Cardiac fibroblast (primary cell): ENCODE results near the gene APMAP.
A peak's percentile ranks its signal among the peaks of the same experiment; 100 is the strongest.

Experiments
- DNase-seq, 2 donors: peaks; one replicate each; pipeline versions ENCODE4 v3.0.0 to v3.0.0-alpha.2; 2010; ENCODE audit warnings: low read depth in 2 of 2
- H3K4me3 ChIP-seq, 2 donors: replicated peaks in 1 of 2; 1 replicate in 1 of 2; 2 replicates in 1 of 2; pipeline ENCODE4 v1.5.1; 2011; ENCODE audit warnings: low read depth in 2 of 2, low read length in 2 of 2, mild to moderate bottlenecking in 2 of 2, moderate library complexity in 1 of 2
- TF ChIP-seq, protein P1 (sequence below): IDR thresholded peaks from one replicate; pipeline ENCODE4 v1.5.1; 2011; ENCODE audit warnings: low read depth, mild to moderate bottlenecking, low read length, inconsistent platforms

Gene APMAP

GRCh38 chr20:25032478-25033264 is 40.1 kb upstream of the APMAP start:
- DNase-seq, result peak in 1 of 2 donors; percentile 81
- TF ChIP-seq, protein P1, sequence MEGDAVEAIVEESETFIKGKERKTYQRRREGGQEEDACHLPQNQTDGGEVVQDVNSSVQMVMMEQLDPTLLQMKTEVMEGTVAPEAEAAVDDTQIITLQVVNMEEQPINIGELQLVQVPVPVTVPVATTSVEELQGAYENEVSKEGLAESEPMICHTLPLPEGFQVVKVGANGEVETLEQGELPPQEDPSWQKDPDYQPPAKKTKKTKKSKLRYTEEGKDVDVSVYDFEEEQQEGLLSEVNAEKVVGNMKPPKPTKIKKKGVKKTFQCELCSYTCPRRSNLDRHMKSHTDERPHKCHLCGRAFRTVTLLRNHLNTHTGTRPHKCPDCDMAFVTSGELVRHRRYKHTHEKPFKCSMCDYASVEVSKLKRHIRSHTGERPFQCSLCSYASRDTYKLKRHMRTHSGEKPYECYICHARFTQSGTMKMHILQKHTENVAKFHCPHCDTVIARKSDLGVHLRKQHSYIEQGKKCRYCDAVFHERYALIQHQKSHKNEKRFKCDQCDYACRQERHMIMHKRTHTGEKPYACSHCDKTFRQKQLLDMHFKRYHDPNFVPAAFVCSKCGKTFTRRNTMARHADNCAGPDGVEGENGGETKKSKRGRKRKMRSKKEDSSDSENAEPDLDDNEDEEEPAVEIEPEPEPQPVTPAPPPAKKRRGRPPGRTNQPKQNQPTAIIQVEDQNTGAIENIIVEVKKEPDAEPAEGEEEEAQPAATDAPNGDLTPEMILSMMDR, result no peak
- H3K4me3 ChIP-seq, result no peak overlapping the region

DNA sequence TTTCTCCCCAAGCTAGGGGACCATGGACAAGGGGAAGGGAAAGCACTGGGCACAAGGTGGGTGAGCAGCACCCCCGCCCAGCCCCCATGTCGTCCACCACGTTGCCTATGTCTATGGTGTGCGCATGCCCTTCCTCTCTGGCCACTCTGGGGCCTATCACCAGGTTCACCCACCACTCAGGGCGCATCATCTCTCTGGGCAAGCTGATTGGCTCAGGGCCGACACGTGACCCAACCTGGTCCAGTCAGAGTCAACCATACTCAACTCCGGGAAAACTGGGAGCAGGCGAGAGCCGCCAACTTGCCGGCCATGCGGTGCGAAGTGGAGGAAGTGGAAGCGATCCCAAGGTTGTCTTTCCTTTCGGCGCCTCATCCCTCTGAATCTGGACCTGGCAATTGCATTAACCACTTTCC is 39.5 kb upstream of the APMAP start:
- no peak overlapping the region for H3K4me3 ChIP-seq
- no peak for DNase-seq
- TF ChIP-seq, protein P1, result no peak

DNA sequence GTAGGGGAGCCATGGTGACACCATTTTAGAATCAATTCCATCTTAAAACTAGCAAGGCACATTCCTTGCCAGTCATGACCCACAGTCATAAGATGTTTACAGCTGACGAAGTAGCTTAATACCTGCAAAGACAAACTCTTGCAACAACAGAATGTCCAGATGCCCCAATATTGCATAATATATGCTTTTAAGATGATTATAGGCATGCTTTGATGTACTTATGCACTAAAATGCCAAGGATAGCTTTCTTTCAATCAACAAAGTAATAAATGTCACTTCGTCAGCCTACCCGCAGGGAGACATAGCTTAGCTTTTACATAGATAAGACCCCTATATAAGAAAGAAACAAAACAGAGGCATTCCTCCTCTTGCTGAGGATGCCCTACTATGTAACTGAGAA is 38.7 kb upstream of the APMAP start:
- no peak overlapping the region for H3K4me3 ChIP-seq
- TF ChIP-seq, protein P1, result no peak
- no peak for DNase-seq

GRCh38 chr20:25030649-25031207 is 38.2 kb upstream of the APMAP start:
- H3K4me3 ChIP-seq, result no peak overlapping the region
- no peak for DNase-seq
- TF ChIP-seq, protein P1, result no peak

- no peak for DNase-seq
- no peak overlapping the region for H3K4me3 ChIP-seq
- TF ChIP-seq, protein P1, result no peak
Measured at GRCh38 chr20:25030007-25030648, 37.6 kb upstream of the APMAP start.

DNA sequence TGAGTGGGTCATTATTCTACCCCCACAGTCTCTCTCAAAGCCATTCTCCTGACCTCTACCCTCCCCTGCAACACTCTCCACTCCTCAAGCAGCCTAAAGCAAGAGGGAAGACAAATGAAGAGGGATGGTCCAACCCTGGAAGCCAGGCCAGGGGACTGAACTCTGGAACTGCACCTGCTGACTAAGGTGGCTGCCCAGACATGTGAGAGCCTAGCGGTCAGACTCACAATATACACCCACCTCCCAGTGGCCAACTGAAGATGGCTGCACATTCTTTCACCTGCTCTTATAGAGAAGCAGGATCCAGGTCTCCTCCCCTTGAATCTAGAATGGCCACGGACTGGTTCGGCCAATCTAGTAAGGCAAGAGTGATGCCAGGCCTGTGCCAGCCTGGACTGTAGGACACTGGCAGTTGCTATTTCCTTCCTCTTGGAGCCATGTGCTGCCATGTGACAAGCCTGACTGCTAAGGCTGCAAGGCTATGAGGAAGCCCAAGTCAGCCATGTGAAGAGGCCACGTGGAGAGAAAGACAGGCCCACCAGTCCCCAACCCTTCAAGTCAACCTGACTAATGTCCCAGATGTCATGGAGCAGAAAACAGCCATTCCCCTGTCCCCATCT is 33.5 kb upstream of the APMAP start:
- no peak overlapping the region for H3K4me3 ChIP-seq
- no peak for DNase-seq
- TF ChIP-seq, protein P1, result no peak
